Measurements from ENCODE around the gene PDE11A.
A peak's percentile ranks its signal among the peaks of the same experiment; 100 is the strongest.

PDE11A gene

GRCh38 chr2:177771191-177771590 is 301.4 kb downstream of the PDE11A start:
- H3K27ac ChIP-seq (ENCODE audit: low read length) = no peak overlapping the region
- ATAC-seq (ENCODE audit: insufficient read depth, low read depth) = no peak
- H3K4me2 ChIP-seq (ENCODE audit: insufficient read depth, low read length) = no peak overlapping the region
- H3K9ac ChIP-seq (ENCODE audit: low read depth, low read length) = no peak overlapping the region
- no peaks in the 10 kb centered on the region for H3K4me1 ChIP-seq (ENCODE audit: insufficient read depth, low read length)
- TF ChIP-seq EZH2 (IDR thresholded peaks at IDR 0.05; ENCODE audit: borderline replicate concordance, low read depth, low read length, severe bottlenecking) = no peak
- TF ChIP-seq CTCF (IDR thresholded peaks at IDR 0.05; ENCODE audit: borderline replicate concordance, extremely low read depth, low read length, poor library complexity, severe bottlenecking) = no peak
- DNase-seq = no peak
- H3K36me3 ChIP-seq (ENCODE audit: insufficient read depth, low read length) = no peaks in the 10 kb centered on the region
- H4K20me1 ChIP-seq (ENCODE audit: insufficient read depth, low read length) = no peaks in the 10 kb centered on the region
- H3K9me3 ChIP-seq (ENCODE audit: insufficient read depth, low read length, severe bottlenecking) = no peaks in the 10 kb centered on the region
- H2AFZ ChIP-seq (ENCODE audit: low read depth, low read length) = no peak overlapping the region
- no peaks in the 10 kb centered on the region for H3K27me3 ChIP-seq (ENCODE audit: insufficient read depth, low read length, poor library complexity)
- H3K4me3 ChIP-seq (ENCODE audit: low read depth in 1 of 2, low read length in 2 of 2) = no peak overlapping the region
- no peaks in the 10 kb centered on the region for H3K79me2 ChIP-seq (ENCODE audit: insufficient read depth, low read length)

- Histone ChIP-seq H3K27me3 (ENCODE audit: insufficient read depth, low read length, poor library complexity) (no peaks in the 10 kb centered on the region), H2AFZ (ENCODE audit: low read depth, low read length) (no peak overlapping the region), H3K4me1 (ENCODE audit: insufficient read depth, low read length) (no peaks in the 10 kb centered on the region), H3K79me2 (ENCODE audit: insufficient read depth, low read length) (no peaks in the 10 kb centered on the region), H3K36me3 (ENCODE audit: insufficient read depth, low read length) (no peaks in the 10 kb centered on the region), H3K27ac (ENCODE audit: low read length) (no peak overlapping the region), H3K4me2 (ENCODE audit: insufficient read depth, low read length) (no peak overlapping the region), H3K9me3 (ENCODE audit: insufficient read depth, low read length, severe bottlenecking) (no peaks in the 10 kb centered on the region), H4K20me1 (ENCODE audit: insufficient read depth, low read length) (no peaks in the 10 kb centered on the region), H3K9ac (ENCODE audit: low read depth, low read length) (no peak overlapping the region), H3K4me3 (ENCODE audit: low read depth in 1 of 2, low read length in 2 of 2) (no peak overlapping the region)
- no peak for TF ChIP-seq EZH2 (IDR thresholded peaks at IDR 0.05; ENCODE audit: borderline replicate concordance, low read depth, low read length, severe bottlenecking)
- peak; percentile 48 for TF ChIP-seq CTCF (IDR thresholded peaks at IDR 0.05; ENCODE audit: borderline replicate concordance, extremely low read depth, low read length, poor library complexity, severe bottlenecking)
- ATAC-seq (ENCODE audit: insufficient read depth, low read depth) (peak; percentile 49; the same call in 1 of the 3 replicates), DNase-seq (no peak)
Measured at GRCh38 chr2:177767768-177768167, 304.8 kb downstream of the PDE11A start.

- Histone ChIP-seq H3K36me3 (ENCODE audit: insufficient read depth, low read length) (no peaks in the 10 kb centered on the region), H3K4me1 (ENCODE audit: insufficient read depth, low read length) (no peaks in the 10 kb centered on the region), H3K9ac (ENCODE audit: low read depth, low read length) (no peak overlapping the region), H3K27me3 (ENCODE audit: insufficient read depth, low read length, poor library complexity) (no peaks in the 10 kb centered on the region), H2AFZ (ENCODE audit: low read depth, low read length) (no peak overlapping the region), H3K27ac (ENCODE audit: low read length) (no peak overlapping the region), H4K20me1 (ENCODE audit: insufficient read depth, low read length) (no peaks in the 10 kb centered on the region), H3K9me3 (ENCODE audit: insufficient read depth, low read length, severe bottlenecking) (no peaks in the 10 kb centered on the region), H3K79me2 (ENCODE audit: insufficient read depth, low read length) (no peaks in the 10 kb centered on the region), H3K4me3 (ENCODE audit: low read depth in 1 of 2, low read length in 2 of 2) (no peak overlapping the region), H3K4me2 (ENCODE audit: insufficient read depth, low read length) (no peak overlapping the region)
- no peak for DNase-seq
- no peak for ATAC-seq (ENCODE audit: insufficient read depth, low read depth)
- TF ChIP-seq EZH2 (IDR thresholded peaks at IDR 0.05; ENCODE audit: borderline replicate concordance, low read depth, low read length, severe bottlenecking) = no peak
- TF ChIP-seq CTCF (IDR thresholded peaks at IDR 0.05; ENCODE audit: borderline replicate concordance, extremely low read depth, low read length, poor library complexity, severe bottlenecking) = no peak
Measured at GRCh38 chr2:177765698-177766097, 306.9 kb downstream of the PDE11A start.

Measured in DND-41 (cell line).